Choroid plexus epithelial cell (primary cell): ENCODE measurements around the gene NUMA1.

Experiments
- DNase-seq: peaks from one replicate; pipeline ENCODE4 v3.0.0-alpha.2; 2010; ENCODE audit warnings: low read depth
- H3K4me3 ChIP-seq: 2 replicates; pipeline ENCODE4 v1.5.1; 2011; ENCODE audit warnings: low read depth, mild to moderate bottlenecking, control low read depth, low read length, moderate library complexity
- CTCF ChIP-seq: conservative IDR thresholded peaks from 2 replicates; pipeline ENCODE4 v1.5.1; 2011; ENCODE audit warnings: low read depth, mild to moderate bottlenecking, control low read depth, inconsistent platforms, low read length, moderate library complexity

NUMA1 gene

GRCh38 chr11:72080326-72081183, at the start of gene NUMA1, which contains the start of gene LRRC51:
NUMA1 (minus strand) TSS chr11:72080542; CDS start chr11:72035943, 44,599 bp downstream.
LRRC51 (plus strand) TSS chr11:72080850; CDS start chr11:72089084, 8,234 bp downstream.
- TF ChIP-seq CTCF = no peak
- peak within 1 kb of the TSS; percentile 74 for H3K4me3 ChIP-seq
- DNase-seq = peak; percentile 100

- H3K4me3 ChIP-seq = no peak overlapping the region
- DNase-seq = no peak
- no peak for TF ChIP-seq CTCF
Observed at GRCh38 chr11:72129381-72129780, 49.0 kb upstream of the NUMA1 start.

GRCh38 chr11:72127923-72128322, 47.6 kb upstream of the NUMA1 start:
- no peak overlapping the region for H3K4me3 ChIP-seq
- TF ChIP-seq CTCF = no peak
- no peak for DNase-seq

GRCh38 chr11:72125956-72126355, 45.6 kb upstream of the NUMA1 start:
- no peak for TF ChIP-seq CTCF
- no peak for DNase-seq
- H3K4me3 ChIP-seq = no peak overlapping the region

GRCh38 chr11:72124046-72124445, 43.7 kb upstream of the NUMA1 start:
- H3K4me3 ChIP-seq = no peak overlapping the region
- DNase-seq = no peak
- no peak for TF ChIP-seq CTCF

GRCh38 chr11:72123117-72123653, 42.8 kb upstream of the NUMA1 start:
- DNase-seq = no peak
- TF ChIP-seq CTCF = no peak

More at GRCh38 chr11:72123117-72123653, 42.8 kb upstream of the NUMA1 start:
- no peak overlapping the region for H3K4me3 ChIP-seq
